Right lobe of liver (tissue), 6 donors: Measurements from ENCODE around the gene EBLN2. TPM values are rescaled to one million over a fixed set of nuclear protein-coding genes. Genes with fewer than 3 reads are reported as not detected.

Source experiments
- ATAC-seq, 4 donors: fragments of 200-7000 bp; cut with Tn5 transposase; one replicate each; pipeline ENCODE4 v1.9.1; 2020; ENCODE audit warnings: mild to moderate bottlenecking in 4 of 4, moderate library complexity in 4 of 4
- DNase-seq, 3 donors: peaks; one replicate each; pipeline ENCODE4 v3.0.0-alpha.2; 2020
- H3K27ac ChIP-seq, 3 donors: fragments of 200-600 bp; one replicate each; pipeline ENCODE4 v1.8.0; 2022
- H3K27me3 ChIP-seq, 2 donors: fragments of 200-600 bp; one replicate each; pipeline ENCODE4 v1.8.0; 2022
- H3K36me3 ChIP-seq, 4 donors: fragments of 200-600 bp; sonication (generic) in 1 of 4; one replicate each; pipeline versions ENCODE4 v1.5.1 to v1.8.0; 2017 to 2022; ENCODE audit warnings: control low read depth in 1 of 4
- H3K4me1 ChIP-seq, 4 donors: fragments of 200-600 bp; sonication (generic) in 1 of 4; one replicate each; pipeline versions ENCODE4 v1.5.1 to v1.8.0; 2017 to 2022; ENCODE audit warnings: control low read depth in 1 of 4
- H3K4me3 ChIP-seq, 3 donors: fragments of 200-600 bp; one replicate each; pipeline ENCODE4 v1.8.0; 2022
- H3K9me3 ChIP-seq, 4 donors: fragments of 200-600 bp; sonication (generic) in 1 of 4; one replicate each; pipeline versions ENCODE4 v1.5.1 to v1.8.0; 2017 to 2022; ENCODE audit warnings: control low read depth in 1 of 4
- POLR2A ChIP-seq: fragments of 450-650 bp; IDR thresholded peaks from one replicate; pipeline ENCODE4 v1.6.1; 2017; ENCODE audit warnings: antibody characterized with exemption, mild to moderate bottlenecking
- WGBS: methylation state at CpG from one replicate; pipeline ENCODE4 v1.1.6; 2018; ENCODE audit warnings: low coverage, low lambda C conversion rate; ENCODE audit not compliant: insufficient coverage; ENCODE audit errors: missing lambda C conversion rate; 5-methylcytosine and 5-hydroxymethylcytosine counted together
- intact Hi-C, 2 donors: fragments of 100-400 bp; cut with DNase I; formaldehyde crosslinking; loops; one replicate each; pipeline versions ENCODE4 v1.11.2 to v1.14.1; 2022
- total RNA-seq, 6 experiments: library from RNA; depleted of rRNA in 2 of 6; stranded (reverse); fragments of >200 nt in 2 of 6; fragmentation: NEBNext Ultra II Directional in 3 of 6; extraction: Animal tissue kit (Norgen Biotek cat#: 25700) in 3 of 6; gene quantifications; one replicate each; pipeline versions ENCODE4 v1.1.0 to v1.2.4, GENCODE V29; 2016 to 2023
- TF ChIP-seq, protein P1 (sequence below), 4 donors: fragments of 200-600 bp in 3 of 4; fragments of 450-650 bp in 1 of 4; IDR thresholded peaks; one replicate each; pipeline versions ENCODE4 v1.5.1 to v1.8.0; 2016 to 2022; ENCODE audit warnings: antibody characterized with exemption in 4 of 4, mild to moderate bottlenecking in 2 of 4
- donor health status: DM: no; HTN: yes; CAD: no.
- donor health status: DM: no; HTN: no; CAD: no.
- donor health status: DM: no; HTN: no; CAD: no.
- donor health status: DM: no; HTN: yes; CAD: no.
- donor health status: DM: no; HTN: yes; CAD: no.

EBLN2 gene
- total RNA-seq, 6 experiments from 2014 or later: 1.5 to 3.8 (median 1.7) TPM

DNA sequence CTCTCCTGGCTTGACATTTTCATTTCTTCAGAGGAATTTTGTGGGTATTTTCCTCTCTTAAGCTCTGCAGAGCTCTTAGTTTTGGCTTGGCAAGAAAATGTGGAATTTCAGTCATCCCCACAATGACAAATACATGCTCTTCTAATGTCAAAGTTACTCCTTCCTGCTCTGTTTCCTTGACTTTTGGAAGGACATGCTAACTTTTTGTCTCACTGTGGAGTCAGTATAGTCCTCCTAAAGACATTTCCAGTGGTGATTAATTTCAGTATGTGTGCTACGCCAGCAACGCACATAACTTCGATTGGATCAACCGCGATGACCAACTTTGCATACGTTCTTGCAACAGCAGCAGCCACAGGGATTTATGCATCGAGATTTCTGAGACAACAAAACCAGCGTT lies 13.3 kb downstream of the EBLN2 start:
- no peak for ATAC-seq

DNA sequence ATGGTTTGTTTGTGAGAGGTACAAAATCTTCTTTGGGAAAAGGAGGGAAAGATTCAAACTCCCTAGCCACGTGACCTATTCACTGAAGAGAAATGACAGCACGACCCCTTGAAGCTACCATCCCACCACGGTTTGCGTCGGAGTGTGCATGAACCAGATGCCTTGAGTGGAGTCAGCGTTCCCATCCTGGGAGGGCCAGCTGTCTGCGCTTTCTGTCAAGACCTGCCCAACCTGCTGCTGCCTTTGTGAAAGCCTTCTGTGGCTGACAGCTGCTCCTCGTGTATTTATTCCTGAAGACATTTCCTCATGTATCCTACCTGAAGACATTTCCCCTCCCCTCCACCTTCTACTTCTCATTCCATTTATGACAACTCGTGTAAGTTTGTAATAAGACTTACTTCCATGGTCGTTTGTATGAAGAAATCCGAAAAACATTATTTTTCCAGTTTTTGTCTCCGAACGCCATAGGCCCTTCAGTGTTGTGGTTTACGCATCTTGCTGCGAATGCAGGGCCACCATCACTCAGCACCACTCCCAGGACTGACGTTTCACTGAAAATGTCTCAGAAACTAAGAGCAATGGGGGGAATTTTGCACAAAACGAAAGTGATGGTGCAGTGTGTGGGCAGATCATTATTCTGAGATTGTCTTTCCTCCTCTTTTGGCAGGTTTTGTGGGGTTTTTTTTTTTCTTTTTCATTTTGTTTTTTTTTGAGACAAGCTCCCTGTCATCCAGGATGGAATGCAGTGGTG lies 18.9 kb downstream of the EBLN2 start:
- 73% methylated on average over 13 of the region's 17 CpGs for WGBS
- Histone ChIP-seq H3K9me3 (no peaks in the 10 kb centered on the region), H3K4me1 (no peaks in the 10 kb centered on the region), H3K4me3 (no peak overlapping the region), H3K27ac (no peak overlapping the region), H3K36me3 (no peaks in the 10 kb centered on the region), H3K27me3 (no peaks in the 10 kb centered on the region)
- TF ChIP-seq, protein P1, sequence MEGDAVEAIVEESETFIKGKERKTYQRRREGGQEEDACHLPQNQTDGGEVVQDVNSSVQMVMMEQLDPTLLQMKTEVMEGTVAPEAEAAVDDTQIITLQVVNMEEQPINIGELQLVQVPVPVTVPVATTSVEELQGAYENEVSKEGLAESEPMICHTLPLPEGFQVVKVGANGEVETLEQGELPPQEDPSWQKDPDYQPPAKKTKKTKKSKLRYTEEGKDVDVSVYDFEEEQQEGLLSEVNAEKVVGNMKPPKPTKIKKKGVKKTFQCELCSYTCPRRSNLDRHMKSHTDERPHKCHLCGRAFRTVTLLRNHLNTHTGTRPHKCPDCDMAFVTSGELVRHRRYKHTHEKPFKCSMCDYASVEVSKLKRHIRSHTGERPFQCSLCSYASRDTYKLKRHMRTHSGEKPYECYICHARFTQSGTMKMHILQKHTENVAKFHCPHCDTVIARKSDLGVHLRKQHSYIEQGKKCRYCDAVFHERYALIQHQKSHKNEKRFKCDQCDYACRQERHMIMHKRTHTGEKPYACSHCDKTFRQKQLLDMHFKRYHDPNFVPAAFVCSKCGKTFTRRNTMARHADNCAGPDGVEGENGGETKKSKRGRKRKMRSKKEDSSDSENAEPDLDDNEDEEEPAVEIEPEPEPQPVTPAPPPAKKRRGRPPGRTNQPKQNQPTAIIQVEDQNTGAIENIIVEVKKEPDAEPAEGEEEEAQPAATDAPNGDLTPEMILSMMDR (IDR thresholded peaks at IDR 0.05): no peak
- no peak for TF ChIP-seq POLR2A
- intact Hi-C loops: loop anchor here in 1 of 2 donors (10.0 kb wide), 1 partner anchor 226 kb away; no protein-coding TSS in a partner anchor
- DNase-seq (no peak), ATAC-seq (no peak)

More for the DNA sequence above, 13.3 kb downstream of the EBLN2 start:
- intact Hi-C loops: loop anchor here in 1 of 2 donors (10.0 kb wide), 1 partner anchor 140 kb away; no protein-coding TSS in a partner anchor
- no peak for DNase-seq
- no peak overlapping the region for H3K4me3 ChIP-seq
- WGBS: 93% methylated on average over 8 of the region's 8 CpGs
- no peaks in the 10 kb centered on the region for H3K27me3 ChIP-seq
- TF ChIP-seq POLR2A: no peak
- TF ChIP-seq, protein P1 (IDR thresholded peaks at IDR 0.05): no peak
- no peaks in the 10 kb centered on the region for H3K4me1 ChIP-seq
- no peaks in the 10 kb centered on the region for H3K36me3 ChIP-seq
- no peaks in the 10 kb centered on the region for H3K9me3 ChIP-seq
- no peak overlapping the region for H3K27ac ChIP-seq

DNA sequence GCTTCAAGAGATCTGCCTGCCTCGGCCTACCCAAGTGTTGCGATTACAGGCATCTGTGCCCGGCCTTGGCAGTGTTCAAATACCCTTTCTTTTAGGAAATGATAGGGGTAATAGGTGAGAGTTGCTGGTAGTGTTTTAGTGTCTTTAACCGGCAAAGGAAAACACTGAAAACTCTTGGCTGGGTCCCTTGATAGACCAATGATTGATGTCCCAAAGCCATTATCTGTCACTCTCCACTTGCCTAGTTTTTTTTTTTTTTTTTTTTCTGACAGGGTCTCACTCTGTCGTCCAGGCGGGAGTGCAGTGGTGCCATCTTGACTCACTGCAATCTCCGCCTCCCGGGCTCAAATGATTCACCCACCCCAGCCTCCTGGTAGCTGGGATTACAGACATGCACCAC lies 19.7 kb downstream of the EBLN2 start:
- H3K9me3 ChIP-seq: no peaks in the 10 kb centered on the region
- no peaks in the 10 kb centered on the region for H3K4me1 ChIP-seq
- no peak for DNase-seq
- H3K4me3 ChIP-seq: no peak overlapping the region
- no peak overlapping the region for H3K27ac ChIP-seq
- intact Hi-C loops: loop anchor here in 1 of 2 donors (10.0 kb wide), 1 partner anchor 226 kb away; no protein-coding TSS in a partner anchor
- H3K36me3 ChIP-seq: no peaks in the 10 kb centered on the region
- no peak for ATAC-seq
- H3K27me3 ChIP-seq: no peaks in the 10 kb centered on the region
- TF ChIP-seq, protein P1 (IDR thresholded peaks at IDR 0.05): no peak
- no peak for TF ChIP-seq POLR2A
- 85% methylated on average over 6 of the region's 8 CpGs for WGBS

DNA sequence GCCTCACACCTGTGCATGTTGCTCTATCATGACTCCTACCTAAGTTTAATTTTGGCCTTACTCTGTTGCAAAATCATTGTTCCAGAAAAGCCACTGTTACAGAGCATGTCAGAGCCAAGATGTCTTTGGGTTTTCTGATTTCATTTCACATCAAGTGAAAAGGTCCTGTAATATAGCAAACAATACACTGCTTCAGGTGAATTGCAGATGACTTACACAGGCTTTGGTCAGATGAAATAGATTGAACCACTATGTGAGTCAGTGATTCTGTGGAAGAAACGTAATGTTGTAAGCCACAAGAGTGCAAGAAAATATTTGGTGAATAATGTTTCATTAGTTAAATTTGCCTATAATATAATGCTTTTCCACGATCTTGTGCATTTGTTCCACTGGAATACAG lies 22.7 kb downstream of the EBLN2 start:
- WGBS: 89% methylated on average over 2 of the region's 2 CpGs
- intact Hi-C loops: loop anchor here in 1 of 2 donors (10.0 kb wide), 1 partner anchor 229 kb away; no protein-coding TSS in a partner anchor
- no peaks in the 10 kb centered on the region for H3K27me3 ChIP-seq
- no peak overlapping the region for H3K4me3 ChIP-seq
- ATAC-seq (no peak), DNase-seq (no peak)
- H3K27ac ChIP-seq: no peak overlapping the region
- TF ChIP-seq, protein P1 (IDR thresholded peaks at IDR 0.05): no peak
- no peak for TF ChIP-seq POLR2A
- no peaks in the 10 kb centered on the region for H3K36me3 ChIP-seq
- H3K4me1 ChIP-seq: no peaks in the 10 kb centered on the region
- H3K9me3 ChIP-seq: no peaks in the 10 kb centered on the region
